Loucy (cell line): ENCODE measurements around the gene HBE1.
"Not testable (repeated sequence)": the region's sequence is repeated elsewhere in the genome, so short reads cannot be mapped to it uniquely, and the experiment has no call there.

Experiments
- EZH2phosphoT487 ChIP-seq: fragments of 200-600 bp; IDR thresholded peaks from 2 replicates; pipeline ENCODE4 v1.6.1; 2018; ENCODE audit warnings: antibody characterized with exemption, mild to moderate bottlenecking, moderate library complexity, borderline replicate concordance
- TF ChIP-seq, protein P1 (sequence below): fragments of 200-600 bp; sonication (generic); conservative IDR thresholded peaks from 2 replicates; pipeline ENCODE4 v1.5.1; 2014; ENCODE audit warnings: mild to moderate bottlenecking, antibody characterized with exemption, low read length

- TF ChIP-seq, protein P1, sequence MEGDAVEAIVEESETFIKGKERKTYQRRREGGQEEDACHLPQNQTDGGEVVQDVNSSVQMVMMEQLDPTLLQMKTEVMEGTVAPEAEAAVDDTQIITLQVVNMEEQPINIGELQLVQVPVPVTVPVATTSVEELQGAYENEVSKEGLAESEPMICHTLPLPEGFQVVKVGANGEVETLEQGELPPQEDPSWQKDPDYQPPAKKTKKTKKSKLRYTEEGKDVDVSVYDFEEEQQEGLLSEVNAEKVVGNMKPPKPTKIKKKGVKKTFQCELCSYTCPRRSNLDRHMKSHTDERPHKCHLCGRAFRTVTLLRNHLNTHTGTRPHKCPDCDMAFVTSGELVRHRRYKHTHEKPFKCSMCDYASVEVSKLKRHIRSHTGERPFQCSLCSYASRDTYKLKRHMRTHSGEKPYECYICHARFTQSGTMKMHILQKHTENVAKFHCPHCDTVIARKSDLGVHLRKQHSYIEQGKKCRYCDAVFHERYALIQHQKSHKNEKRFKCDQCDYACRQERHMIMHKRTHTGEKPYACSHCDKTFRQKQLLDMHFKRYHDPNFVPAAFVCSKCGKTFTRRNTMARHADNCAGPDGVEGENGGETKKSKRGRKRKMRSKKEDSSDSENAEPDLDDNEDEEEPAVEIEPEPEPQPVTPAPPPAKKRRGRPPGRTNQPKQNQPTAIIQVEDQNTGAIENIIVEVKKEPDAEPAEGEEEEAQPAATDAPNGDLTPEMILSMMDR, result not testable (repeated sequence)
- TF ChIP-seq EZH2phosphoT487, result not testable (repeated sequence)
Observed at GRCh38 chr11:5253440-5253839, 16.3 kb downstream of the HBE1 start.
